GM19467 (cell line): Measurements from ENCODE around the gene CALCR.
"Not testable (repeated sequence)": the region's sequence is repeated elsewhere in the genome, so short reads cannot be mapped to it uniquely, and the experiment has no call there.

Source experiments
- ATAC-seq: cut with Tn5 transposase; IDR thresholded peaks from one replicate; pipeline ENCODE4 v1.9.1; 2021; ENCODE audit warnings: mild to moderate bottlenecking, moderate library complexity; ENCODE audit not compliant: unreplicated experiment

CALCR gene

DNA sequence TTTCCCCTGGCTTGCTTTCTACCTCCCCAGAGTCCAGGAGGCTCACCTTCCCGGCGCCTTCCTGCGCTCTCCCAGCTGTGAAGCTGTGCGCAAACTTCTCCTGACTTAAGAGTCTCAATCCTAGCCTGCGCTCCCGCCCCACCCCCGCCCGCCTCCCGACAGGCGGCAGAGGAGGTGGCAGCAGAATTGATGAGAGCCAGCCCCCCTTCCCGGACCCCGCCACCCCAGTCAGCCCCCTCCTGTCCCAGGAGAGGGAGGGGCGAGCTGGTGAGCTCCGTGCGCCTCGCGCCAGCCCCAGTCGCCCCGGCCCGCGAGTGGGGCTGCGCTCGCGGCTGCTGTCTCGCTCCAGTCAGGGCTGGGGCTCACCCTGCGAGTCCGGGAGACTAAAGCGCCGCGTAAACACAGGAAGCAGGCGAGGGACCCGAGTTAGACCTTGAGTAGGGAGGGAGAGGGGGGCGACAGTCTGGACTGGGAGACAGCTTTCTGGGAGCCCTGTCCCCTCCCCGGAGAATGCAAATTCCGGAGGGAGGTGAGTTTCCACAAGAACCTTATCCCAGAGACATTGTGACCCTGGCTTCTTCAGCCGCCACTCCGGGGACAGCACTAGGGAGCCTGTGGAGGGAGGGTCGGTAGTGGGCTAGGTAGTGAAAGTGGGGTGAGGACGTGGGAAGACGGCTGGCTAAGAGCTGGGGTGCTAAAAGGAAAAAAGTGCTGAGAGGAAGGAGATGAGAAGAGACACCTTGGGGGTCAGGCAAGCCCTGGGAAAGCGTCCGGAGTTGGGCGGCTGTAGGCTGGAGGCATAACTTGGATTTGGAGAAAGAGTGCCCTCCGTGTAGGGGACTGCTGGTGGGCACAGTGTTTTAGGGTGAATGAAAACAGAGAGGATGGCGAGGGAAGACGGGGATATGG lies at the start of gene CALCR:
Gene CALCR (minus strand): TSS at position 79 of the 909 bp plus-strand sequence. CDS start 87,743 bp downstream, outside the sequence.
- no peak for ATAC-seq

DNA sequence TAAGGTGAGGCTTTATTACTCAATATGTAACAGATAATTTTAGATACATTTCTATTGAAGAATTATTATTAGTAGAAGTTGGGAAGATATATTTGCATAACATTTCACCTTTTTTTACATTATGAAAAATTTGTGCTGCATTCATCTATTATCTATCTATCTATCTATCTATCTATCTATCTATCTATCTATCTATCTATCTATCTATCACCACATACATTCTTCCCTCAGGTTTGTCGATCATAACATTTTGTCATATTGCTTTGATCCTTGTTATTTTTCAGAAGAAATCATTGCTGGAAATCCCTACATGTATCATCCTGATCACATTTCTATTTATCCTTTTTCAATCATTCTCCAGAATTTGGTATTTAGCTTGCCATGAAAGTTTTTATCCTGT lies 49.3 kb upstream of the CALCR start:
- ATAC-seq = no peak

GRCh38 chr7:93622036-93623033 lies 47.8 kb upstream of the CALCR start:
- no peak for ATAC-seq

- no peak for ATAC-seq
These were observed 46.3 kb upstream of the CALCR start for GRCh38 chr7:93620864-93621263.

DNA sequence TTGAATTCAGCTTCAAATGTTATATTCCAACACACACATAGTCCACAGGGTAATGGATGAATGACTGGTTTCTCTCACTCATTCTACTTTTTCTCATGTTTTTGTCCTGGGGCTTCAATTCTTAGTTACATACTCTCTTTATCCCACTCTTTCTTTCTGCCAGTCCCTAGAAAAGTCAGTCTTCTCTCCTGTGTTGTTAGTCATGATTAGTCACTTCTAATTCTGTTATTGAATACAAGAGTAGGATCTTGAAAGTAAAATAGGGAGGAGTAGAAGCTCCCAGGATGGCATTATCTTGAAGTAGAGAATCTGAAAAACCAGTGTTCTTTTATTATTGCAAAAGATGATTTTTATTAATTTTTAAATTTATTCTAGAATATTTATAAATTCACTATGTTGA lies 45.5 kb upstream of the CALCR start:
- no peak for ATAC-seq

DNA sequence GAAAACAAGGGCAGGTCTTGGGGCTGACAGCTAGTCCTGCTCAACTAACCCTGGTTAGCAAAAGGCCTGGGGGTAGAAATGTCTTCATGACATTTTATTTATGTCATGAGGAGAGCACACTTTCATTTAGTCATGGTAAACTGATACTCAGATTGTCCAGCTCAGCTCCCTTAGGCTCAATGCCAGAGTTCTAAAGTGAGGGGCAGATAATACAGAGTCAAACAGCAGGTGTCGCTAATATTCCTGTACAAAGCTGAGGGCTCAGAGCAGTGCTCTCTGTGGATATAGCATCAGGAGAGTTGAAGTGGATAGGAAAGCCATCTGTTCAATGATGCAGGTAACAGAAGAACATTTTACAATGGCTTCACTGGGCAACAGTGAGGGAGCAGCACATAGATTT lies 26.8 kb upstream of the CALCR start:
- ATAC-seq = no peak

- no peak for ATAC-seq
These were observed 19.7 kb upstream of the CALCR start for GRCh38 chr7:93594250-93594649.

- ATAC-seq = no peak
These were observed 18.2 kb upstream of the CALCR start for GRCh38 chr7:93592588-93593266.

DNA sequence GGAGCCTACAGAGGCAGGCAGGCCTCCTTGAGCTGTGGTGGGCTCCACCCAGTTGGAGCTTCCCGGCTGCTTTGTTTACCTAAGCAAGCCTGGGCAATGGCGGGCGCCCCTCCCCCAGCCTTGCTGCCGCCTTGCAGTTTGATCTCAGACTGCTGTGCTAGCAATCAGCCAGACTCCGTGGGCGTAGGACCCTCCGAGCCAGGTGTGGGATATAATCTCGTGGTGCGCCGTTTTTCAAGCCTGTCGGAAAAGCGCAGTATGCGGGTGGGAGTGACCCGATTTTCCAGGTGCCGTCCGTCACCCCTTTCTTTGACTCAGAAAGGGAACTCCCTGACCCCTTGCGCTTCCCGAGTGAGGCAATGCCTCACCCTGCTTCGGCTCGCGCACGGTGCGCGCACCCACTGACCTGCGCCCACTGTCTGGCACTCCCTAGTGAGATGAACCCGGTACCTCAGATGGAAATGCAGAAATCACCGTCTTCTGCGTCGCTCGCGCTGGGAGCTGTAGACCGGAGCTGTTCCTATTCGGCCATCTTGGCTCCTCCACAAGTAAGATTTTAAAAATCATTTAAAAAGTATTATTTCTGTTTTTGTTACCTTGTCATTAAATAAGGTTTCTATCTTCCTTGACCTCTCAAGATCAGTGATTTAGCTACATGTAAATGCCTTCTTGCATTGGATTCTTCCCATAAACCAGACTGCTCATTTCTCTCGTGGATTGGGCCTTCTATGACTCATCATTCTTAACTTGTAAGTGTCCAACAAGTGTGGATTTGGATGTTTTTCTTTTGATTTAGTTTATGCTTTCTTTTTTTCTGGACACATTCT lies 16.9 kb upstream of the CALCR start:
- not testable (repeated sequence) for ATAC-seq

DNA sequence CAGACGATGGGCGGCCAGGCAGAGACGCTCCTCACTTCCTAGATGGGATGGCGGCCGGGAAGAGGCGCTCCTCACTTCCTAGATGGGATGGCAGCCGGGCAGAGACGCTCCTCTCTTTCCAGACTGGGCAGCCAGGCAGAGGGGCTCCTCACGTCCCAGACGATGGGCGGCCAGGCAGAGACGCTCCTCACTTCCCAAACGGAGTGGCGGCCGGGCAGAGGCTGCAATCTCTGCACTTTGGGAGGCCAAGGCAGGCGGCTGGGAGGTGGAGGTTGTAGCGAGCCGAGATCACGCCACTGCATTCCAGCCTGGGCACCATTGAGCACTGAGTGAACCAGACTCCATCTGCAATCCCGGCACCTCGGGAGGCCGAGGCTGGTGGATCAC lies 11.9 kb upstream of the CALCR start:
- ATAC-seq = not testable (repeated sequence)

- not testable (repeated sequence) for ATAC-seq
These were observed 11.4 kb upstream of the CALCR start for GRCh38 chr7:93585694-93586478.

DNA sequence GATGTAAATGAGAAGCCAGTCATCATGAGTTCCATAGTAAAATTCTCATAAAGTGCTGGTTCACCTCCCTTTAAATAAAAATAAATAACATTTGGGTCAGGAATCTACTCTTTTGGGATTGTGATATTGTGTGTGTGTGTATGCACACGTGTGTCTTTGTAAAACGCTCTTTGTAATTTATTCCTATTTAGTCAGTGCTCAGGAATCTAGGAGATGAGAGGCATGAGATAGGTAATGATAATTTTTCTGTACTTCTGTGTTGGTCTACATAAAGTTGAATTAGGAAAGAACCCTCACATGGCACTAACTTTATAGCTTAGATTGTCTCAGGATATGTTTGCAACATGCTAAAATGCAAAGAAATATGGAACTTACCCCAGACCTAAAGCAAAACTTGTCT lies 4.9 kb upstream of the CALCR start:
- ATAC-seq = no peak

DNA sequence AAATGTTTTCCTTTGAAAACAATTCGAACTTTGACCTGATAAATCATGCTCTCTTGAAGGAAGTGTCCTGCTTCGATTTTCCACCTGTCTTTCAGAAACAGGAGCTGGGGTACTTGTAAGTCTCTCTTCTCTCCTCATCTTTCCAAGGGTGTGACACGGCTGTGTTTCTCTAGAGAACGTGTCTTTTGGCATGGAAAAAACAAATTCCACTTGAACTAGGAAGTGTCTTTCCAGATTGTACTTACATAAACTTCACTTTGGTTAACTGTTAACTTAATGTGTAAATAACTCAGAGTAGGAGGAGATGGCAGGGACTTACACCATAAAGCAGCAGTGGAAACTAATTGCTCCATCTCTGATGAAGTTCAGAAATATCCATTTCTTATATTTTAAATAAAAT lies 4.2 kb upstream of the CALCR start:
- ATAC-seq = no peak

- no peak for ATAC-seq
These were observed 1.3 kb upstream of the CALCR start for GRCh38 chr7:93575555-93576399.

GRCh38 chr7:93574269-93574645 lies 267 bp downstream of the CALCR start:
- ATAC-seq = no peak

DNA sequence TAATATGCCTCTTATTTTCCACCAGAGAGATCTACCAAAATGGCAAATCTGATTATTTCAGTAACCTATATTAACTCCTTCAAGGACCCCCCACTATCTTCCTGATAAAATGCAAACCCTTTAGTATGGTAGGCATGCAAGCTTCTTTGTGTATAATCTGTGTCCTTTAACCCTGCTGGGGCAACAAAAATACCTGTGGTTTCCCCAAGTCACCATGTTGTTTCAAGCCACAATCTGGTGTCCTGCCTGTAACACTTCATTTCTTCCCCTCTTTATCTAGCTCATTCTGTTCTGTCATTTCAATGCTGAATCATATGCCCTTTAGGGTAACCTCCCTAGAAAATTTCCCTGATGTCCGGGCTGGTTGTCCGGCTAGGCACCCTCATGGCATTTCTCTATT lies 5.3 kb downstream of the CALCR start:
- ATAC-seq = no peak

GRCh38 chr7:93566876-93567275 lies 7.6 kb downstream of the CALCR start:
- ATAC-seq = no peak

GRCh38 chr7:93563584-93563983 lies 10.9 kb downstream of the CALCR start:
- ATAC-seq = no peak
